Mucosa of stomach (tissue), 1 donor: ENCODE results near the gene CHST8.

Experiments
- H3K27me3 ChIP-seq: one replicate; pipeline ENCODE4 v1.7.0; 2013; ENCODE audit warnings: mild to moderate bottlenecking, low read length; ENCODE audit not compliant: control insufficient read depth, insufficient read depth
- H3K36me3 ChIP-seq: one replicate; pipeline ENCODE4 v1.7.0; 2013; ENCODE audit warnings: low read length; ENCODE audit not compliant: control insufficient read depth, insufficient read depth
- H3K4me1 ChIP-seq: one replicate; pipeline ENCODE4 v1.7.0; 2013; ENCODE audit warnings: mild to moderate bottlenecking, low read length; ENCODE audit not compliant: control insufficient read depth, insufficient read depth
- H3K4me3 ChIP-seq: one replicate; pipeline ENCODE4 v1.7.0; 2013; ENCODE audit warnings: low read length
- H3K9ac ChIP-seq: one replicate; pipeline ENCODE4 v1.7.0; 2013; ENCODE audit warnings: mild to moderate bottlenecking, low read length, moderate library complexity
- H3K9me3 ChIP-seq: one replicate; pipeline ENCODE4 v1.7.0; 2013; ENCODE audit warnings: mild to moderate bottlenecking, low read length, moderate library complexity; ENCODE audit not compliant: control insufficient read depth
- donor health status: Pancreatic carcinoma.

CHST8 gene

DNA sequence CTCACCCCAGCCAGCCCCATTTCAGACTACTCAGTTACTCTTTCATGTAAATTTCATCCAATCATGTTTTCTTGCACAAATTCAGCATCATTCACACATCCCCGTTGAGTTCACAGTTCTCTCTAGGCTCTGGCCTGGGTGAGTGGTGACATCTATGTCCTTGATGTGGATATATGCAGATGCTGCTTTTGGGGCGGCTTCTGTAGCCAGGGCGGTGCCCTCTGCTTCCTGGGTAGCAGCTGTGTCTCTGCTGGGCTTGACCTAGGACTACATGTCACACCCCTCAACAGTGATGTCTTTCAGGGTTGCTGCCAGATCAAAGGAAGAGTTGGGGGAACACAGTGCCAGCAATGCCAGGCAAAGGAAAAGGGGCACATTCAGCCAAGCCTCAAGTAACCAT lies 106.4 kb downstream of the CHST8 start:
- H3K27me3 ChIP-seq: no peaks in the 10 kb centered on the region
- H3K4me1 ChIP-seq: no peaks in the 10 kb centered on the region

GRCh38 chr19:33730858-33731607 lies 109.3 kb downstream of the CHST8 start:
- Histone ChIP-seq H3K9me3 (no peaks in the 10 kb centered on the region), H3K9ac (no peak overlapping the region), H3K36me3 (no peaks in the 10 kb centered on the region), H3K27me3 (no peaks in the 10 kb centered on the region), H3K4me3 (no peak overlapping the region), H3K4me1 (no peaks in the 10 kb centered on the region)

More for the DNA sequence above, 106.4 kb downstream of the CHST8 start:
- no peaks in the 10 kb centered on the region for H3K36me3 ChIP-seq
- H3K9me3 ChIP-seq: no peaks in the 10 kb centered on the region
- no peak overlapping the region for H3K9ac ChIP-seq
- H3K4me3 ChIP-seq: no peak overlapping the region

DNA sequence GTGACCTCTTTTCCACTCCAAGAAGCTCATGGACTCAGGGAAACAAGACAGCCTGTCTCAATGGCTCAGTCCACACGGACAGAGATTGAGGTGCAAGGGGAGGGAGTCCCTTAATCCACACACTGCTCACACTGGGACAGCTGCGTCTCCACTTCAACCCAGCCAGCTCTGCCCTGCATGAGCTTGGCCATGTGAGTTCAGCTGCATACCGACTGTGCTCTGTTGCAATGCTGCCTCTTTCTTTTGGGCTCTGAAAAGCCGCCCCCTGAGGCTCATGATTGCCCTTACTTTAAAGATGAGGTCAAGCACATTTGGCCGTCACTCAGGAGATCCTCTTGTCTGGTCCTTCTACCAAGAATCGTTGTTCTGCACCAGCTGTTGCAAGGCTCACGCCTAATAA lies 110.1 kb downstream of the CHST8 start:
- no peaks in the 10 kb centered on the region for H3K9me3 ChIP-seq
- no peaks in the 10 kb centered on the region for H3K27me3 ChIP-seq
- H3K9ac ChIP-seq: no peak overlapping the region

GRCh38 chr19:33734913-33735312 lies 113.2 kb downstream of the CHST8 start:
- no peaks in the 10 kb centered on the region for H3K36me3 ChIP-seq
- no peaks in the 10 kb centered on the region for H3K4me1 ChIP-seq
- H3K9ac ChIP-seq: no peak overlapping the region
- no peak overlapping the region for H3K4me3 ChIP-seq
- H3K27me3 ChIP-seq: no peaks in the 10 kb centered on the region
- no peaks in the 10 kb centered on the region for H3K9me3 ChIP-seq

More for the DNA sequence above, 110.1 kb downstream of the CHST8 start:
- H3K36me3 ChIP-seq: no peaks in the 10 kb centered on the region
- H3K4me3 ChIP-seq: no peak overlapping the region
- no peaks in the 10 kb centered on the region for H3K4me1 ChIP-seq

- H3K4me3 ChIP-seq: no peak overlapping the region
- H3K36me3 ChIP-seq: no peaks in the 10 kb centered on the region
- no peak overlapping the region for H3K9ac ChIP-seq
- no peaks in the 10 kb centered on the region for H3K27me3 ChIP-seq
- H3K9me3 ChIP-seq: no peaks in the 10 kb centered on the region
- no peaks in the 10 kb centered on the region for H3K4me1 ChIP-seq
Measured at GRCh38 chr19:33736158-33736557, 114.4 kb downstream of the CHST8 start.

DNA sequence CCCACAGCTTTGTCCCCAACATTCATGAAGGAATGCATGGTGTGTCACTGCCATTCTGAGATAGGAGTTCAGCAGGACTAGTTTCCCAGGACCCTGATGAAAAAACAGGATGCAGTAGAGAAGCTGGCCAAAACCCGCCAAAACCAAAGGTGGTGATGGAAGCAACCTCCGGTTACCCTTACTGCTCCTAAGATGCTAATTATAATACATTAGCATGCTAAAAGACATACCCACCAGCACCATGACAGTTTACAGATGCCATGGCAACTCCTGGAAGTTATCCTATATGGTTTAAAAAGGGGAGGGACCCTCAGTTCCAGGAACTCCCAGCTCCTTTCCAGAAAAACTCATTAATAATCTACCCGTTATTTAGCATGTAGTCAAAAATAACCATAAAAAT lies 115.0 kb downstream of the CHST8 start:
- no peaks in the 10 kb centered on the region for H3K4me1 ChIP-seq
- H3K4me3 ChIP-seq: no peak overlapping the region
- no peak overlapping the region for H3K9ac ChIP-seq
- no peaks in the 10 kb centered on the region for H3K36me3 ChIP-seq
- no peaks in the 10 kb centered on the region for H3K27me3 ChIP-seq
- no peaks in the 10 kb centered on the region for H3K9me3 ChIP-seq

DNA sequence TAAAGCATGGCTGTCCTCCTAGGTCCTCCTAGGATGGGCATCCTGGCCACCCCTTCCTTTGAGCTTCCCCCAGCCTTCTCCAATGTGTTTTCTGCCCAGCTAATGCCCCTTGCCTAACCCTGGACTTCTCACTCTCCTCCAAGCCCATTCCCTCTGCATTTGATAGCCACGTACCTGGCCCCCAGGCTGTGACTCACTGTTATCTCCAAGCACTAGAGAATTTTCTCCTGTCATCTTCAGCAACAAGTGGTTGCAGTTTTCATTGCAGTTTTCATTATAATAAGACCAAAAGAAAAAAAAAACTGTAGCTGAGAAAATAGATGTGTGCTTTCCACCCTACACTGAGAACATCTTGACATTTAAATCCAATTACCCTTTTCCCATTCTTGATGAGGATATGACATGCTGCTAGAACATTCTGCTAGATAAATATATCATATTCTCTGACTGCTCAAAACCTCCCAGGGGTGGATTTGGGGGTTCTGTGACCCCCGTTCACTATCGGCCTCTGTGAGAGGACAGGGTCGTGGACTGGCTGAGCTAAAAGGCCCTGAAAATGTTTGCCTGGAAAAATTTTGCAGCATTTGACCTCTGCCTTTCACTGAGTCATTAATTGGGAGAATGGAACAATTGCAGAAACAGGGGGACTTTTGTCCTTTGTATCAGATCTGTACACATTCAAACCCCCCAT lies 116.1 kb downstream of the CHST8 start:
- H3K9me3 ChIP-seq: no peaks in the 10 kb centered on the region
- no peaks in the 10 kb centered on the region for H3K36me3 ChIP-seq
- H3K4me3 ChIP-seq: no peak overlapping the region
- no peak overlapping the region for H3K9ac ChIP-seq
- H3K4me1 ChIP-seq: no peaks in the 10 kb centered on the region
- H3K27me3 ChIP-seq: no peaks in the 10 kb centered on the region

DNA sequence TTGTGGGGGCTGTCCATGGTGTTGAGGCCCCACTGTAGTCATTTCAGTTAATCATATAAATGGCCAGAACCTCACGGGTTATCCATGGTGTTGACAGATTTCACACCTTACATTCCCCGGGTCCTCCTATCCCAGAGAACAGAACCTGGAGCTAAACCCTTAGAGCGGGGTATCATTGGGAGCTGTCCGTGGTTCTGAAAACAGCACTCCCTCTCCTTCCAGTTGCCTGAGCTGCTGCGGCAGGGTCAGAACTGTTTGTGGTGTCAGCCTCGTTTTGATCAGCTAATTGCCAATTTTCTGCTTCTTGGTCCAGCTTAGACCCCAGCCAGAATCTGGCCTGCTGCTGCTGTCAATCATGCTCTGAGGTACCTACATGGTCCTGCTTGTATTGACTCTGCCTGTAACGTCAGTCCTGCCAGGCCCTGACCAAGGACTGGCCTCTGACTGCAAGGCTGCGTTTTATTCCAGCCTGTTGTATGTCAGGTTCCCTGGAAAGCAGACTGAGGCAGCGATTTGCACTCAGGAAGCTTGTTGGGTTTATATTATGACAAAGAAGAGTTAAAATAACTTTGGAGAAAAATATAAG lies 119.2 kb downstream of the CHST8 start:
- Histone ChIP-seq H3K9ac (no peak overlapping the region), H3K9me3 (no peaks in the 10 kb centered on the region), H3K27me3 (no peaks in the 10 kb centered on the region), H3K4me1 (no peaks in the 10 kb centered on the region), H3K36me3 (no peaks in the 10 kb centered on the region), H3K4me3 (no peak overlapping the region)

- Histone ChIP-seq H3K36me3 (no peaks in the 10 kb centered on the region), H3K9me3 (no peaks in the 10 kb centered on the region), H3K4me3 (no peak overlapping the region), H3K9ac (no peak overlapping the region), H3K4me1 (no peaks in the 10 kb centered on the region), H3K27me3 (no peaks in the 10 kb centered on the region)
Measured at GRCh38 chr19:33745297-33745696, 123.5 kb downstream of the CHST8 start.

GRCh38 chr19:33746159-33746558 lies 124.4 kb downstream of the CHST8 start:
- no peaks in the 10 kb centered on the region for H3K9me3 ChIP-seq
- H3K9ac ChIP-seq: no peak overlapping the region
- H3K4me3 ChIP-seq: no peak overlapping the region
- no peaks in the 10 kb centered on the region for H3K27me3 ChIP-seq
- no peaks in the 10 kb centered on the region for H3K4me1 ChIP-seq
- no peaks in the 10 kb centered on the region for H3K36me3 ChIP-seq

DNA sequence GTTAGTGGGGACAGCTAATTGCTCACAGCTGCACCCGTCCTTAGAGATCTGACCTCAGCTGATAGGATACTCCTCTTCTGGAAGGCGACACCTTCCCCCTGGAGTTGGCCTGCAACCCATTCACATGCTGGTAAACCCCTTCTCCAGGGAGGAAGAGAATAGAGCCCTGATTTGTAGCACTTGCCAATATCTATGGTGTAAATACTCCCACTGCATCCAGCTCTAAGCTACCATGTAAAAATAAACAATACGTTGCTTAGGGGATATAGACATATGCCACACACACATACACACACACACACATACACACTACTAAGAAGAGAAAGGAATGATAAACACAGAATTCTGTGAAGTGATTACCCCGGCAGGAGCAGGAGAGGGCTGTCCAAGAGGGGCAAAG lies 125.5 kb downstream of the CHST8 start:
- H3K4me1 ChIP-seq: no peaks in the 10 kb centered on the region
- H3K9me3 ChIP-seq: no peaks in the 10 kb centered on the region
- H3K36me3 ChIP-seq: no peaks in the 10 kb centered on the region
- H3K4me3 ChIP-seq: no peak overlapping the region
- H3K9ac ChIP-seq: no peak overlapping the region
- no peaks in the 10 kb centered on the region for H3K27me3 ChIP-seq

DNA sequence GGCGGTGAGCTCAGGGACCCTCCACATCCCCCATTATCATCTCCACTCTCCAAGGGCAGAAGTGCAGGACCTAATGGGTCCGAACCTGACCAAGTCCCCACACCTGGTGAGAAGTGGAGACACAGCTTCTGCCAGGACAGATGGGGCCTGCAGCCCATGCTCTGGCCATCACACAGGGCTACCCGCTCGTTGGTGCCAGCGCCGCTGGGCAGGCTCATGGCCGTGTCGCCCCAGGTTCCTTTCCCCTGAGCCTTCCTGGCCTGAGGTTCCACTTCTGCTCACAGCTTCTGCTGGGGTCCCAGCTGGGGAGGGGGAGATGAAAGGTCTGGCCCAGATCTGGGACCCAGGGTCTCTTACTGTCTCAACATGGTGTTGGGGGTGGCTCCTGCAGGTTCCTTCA lies 126.5 kb downstream of the CHST8 start:
- Histone ChIP-seq H3K4me1 (no peaks in the 10 kb centered on the region), H3K36me3 (no peaks in the 10 kb centered on the region), H3K4me3 (no peak overlapping the region), H3K9ac (no peak overlapping the region), H3K9me3 (no peaks in the 10 kb centered on the region), H3K27me3 (no peaks in the 10 kb centered on the region)
